HUES64 (cell line): ENCODE data around the gene HECTD1.

Source experiments
- H3K27ac ChIP-seq: 2 replicates; pipeline ENCODE4 v1.7.0; 2013; ENCODE audit warnings: low read depth, low read length, inconsistent platforms
- H3K27me3 ChIP-seq: 2 replicates; pipeline ENCODE4 v1.6.1; 2013; ENCODE audit warnings: mild to moderate bottlenecking, low read length; ENCODE audit not compliant: insufficient read depth
- H3K36me3 ChIP-seq: 2 replicates; pipeline ENCODE4 v1.6.1; 2013; ENCODE audit warnings: mild to moderate bottlenecking, low read length; ENCODE audit not compliant: insufficient read depth
- H3K4me1 ChIP-seq: 2 replicates; pipeline ENCODE4 v1.6.1; 2013; ENCODE audit warnings: mild to moderate bottlenecking, low read length, moderate library complexity; ENCODE audit not compliant: insufficient read depth
- H3K4me3 ChIP-seq: 2 replicates; pipeline ENCODE4 v1.5.1; 2013; ENCODE audit warnings: mild to moderate bottlenecking, low read length, moderate library complexity
- H3K9ac ChIP-seq: 2 replicates; pipeline ENCODE4 v1.6.1; 2013; ENCODE audit warnings: mild to moderate bottlenecking, low read depth, low read length
- H3K9me3 ChIP-seq: 2 replicates; pipeline ENCODE4 v1.6.1; 2013; ENCODE audit warnings: low read depth, low read length; ENCODE audit not compliant: insufficient read depth
- WGBS: fragments of 150-250, 120-280 bp; methylation state at CpG from one replicate; pipeline ENCODE4 v1.1.7; 2013; ENCODE audit warnings: missing lambda C conversion rate; 5-methylcytosine and 5-hydroxymethylcytosine counted together

The HECTD1 gene

DNA sequence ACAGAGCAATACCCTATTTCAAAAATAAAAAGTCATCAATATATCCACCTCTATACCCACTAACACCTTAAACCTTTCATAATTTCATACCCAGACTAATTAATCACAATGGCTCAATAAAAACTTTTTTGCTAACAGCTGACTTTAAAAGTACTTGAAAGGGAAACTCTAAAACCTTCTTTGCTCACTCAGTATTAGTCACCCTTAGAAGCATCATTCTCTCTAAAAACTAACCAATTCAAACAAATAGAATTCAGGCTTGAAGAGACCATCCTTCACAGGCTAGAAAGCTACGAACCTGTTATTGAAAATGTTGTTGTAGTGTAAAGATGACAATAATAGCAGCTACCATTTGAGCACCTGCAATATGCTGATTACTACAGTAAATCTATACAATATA lies 37.2 kb downstream of the HECTD1 start:
- no peaks in the 10 kb centered on the region for H3K4me1 ChIP-seq
- no peak overlapping the region for H3K4me3 ChIP-seq
- WGBS, result 100% methylated on average over 1 of the region's 1 CpG
- no peaks in the 10 kb centered on the region for H3K9me3 ChIP-seq
- no peak overlapping the region for H3K27ac ChIP-seq
- H3K27me3 ChIP-seq, result no peaks in the 10 kb centered on the region
- peaks cover 98% of the 10 kb centered on the region for H3K36me3 ChIP-seq
- H3K9ac ChIP-seq, result no peak overlapping the region

DNA sequence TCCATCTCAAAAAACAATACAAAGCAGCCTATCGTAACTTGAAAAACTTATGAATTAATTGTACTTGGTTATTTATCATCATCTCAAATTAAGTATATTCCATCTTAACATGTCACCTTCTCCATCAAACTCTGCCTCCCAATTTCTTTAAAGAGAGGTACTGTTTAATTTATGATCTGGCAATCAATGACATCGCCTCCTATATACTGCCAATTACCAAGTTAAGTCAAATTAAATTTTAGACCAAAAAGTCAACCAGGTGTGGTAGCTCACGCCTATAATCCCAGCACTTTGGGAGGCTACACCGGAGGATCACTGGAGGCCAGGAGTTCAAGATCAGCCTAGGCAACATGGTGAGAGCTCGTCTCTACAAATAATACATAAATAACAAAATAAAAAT lies 37.7 kb downstream of the HECTD1 start:
- Histone ChIP-seq H3K4me3 (no peak overlapping the region), H3K9ac (no peak overlapping the region), H3K4me1 (no peaks in the 10 kb centered on the region), H3K27me3 (no peaks in the 10 kb centered on the region), H3K9me3 (no peaks in the 10 kb centered on the region), H3K36me3 (peaks cover 98% of the 10 kb centered on the region), H3K27ac (no peak overlapping the region)
- 98% methylated on average over 4 of the region's 5 CpGs for WGBS

DNA sequence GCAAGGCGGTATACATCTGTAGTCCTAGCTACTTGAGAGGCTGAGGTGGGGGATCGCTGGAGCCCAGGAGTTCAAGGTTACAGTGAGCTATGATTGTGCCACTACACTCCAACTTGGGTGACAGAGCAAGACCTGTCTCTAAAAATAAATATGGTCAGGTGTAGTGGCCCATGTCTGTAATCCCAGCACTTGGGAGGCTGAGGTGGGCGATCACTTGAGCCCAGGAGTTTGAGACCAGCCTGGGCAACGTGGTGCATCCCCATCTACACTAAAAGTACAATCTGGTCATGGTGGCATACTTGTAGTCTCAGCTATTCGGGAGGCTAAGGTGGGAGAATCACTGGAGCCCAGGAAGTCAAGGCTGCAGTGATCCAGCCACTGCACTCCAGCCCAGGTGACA lies 40.6 kb downstream of the HECTD1 start:
- no peaks in the 10 kb centered on the region for H3K27me3 ChIP-seq
- WGBS, result 96% methylated on average over 5 of the region's 5 CpGs
- no peak overlapping the region for H3K9ac ChIP-seq
- peaks cover 98% of the 10 kb centered on the region for H3K36me3 ChIP-seq
- H3K9me3 ChIP-seq, result no peaks in the 10 kb centered on the region
- no peak overlapping the region for H3K4me3 ChIP-seq
- no peaks in the 10 kb centered on the region for H3K4me1 ChIP-seq
- H3K27ac ChIP-seq, result no peak overlapping the region

DNA sequence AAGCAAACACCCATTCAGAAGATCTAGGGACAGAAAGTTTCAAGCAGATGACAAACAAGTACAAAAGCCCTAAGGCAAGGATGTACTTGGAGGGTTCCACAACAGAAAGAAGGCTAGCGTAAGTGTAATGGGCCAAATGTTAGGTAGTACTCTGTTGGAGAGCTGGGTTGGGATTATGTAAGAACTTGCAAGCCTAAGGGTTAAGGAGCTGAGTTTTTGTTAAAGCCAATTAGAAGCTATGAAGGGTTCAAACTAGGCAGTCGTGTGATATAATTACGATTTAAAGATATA lies 41.4 kb downstream of the HECTD1 start:
- Histone ChIP-seq H3K9ac (no peak overlapping the region), H3K9me3 (no peaks in the 10 kb centered on the region), H3K27me3 (no peaks in the 10 kb centered on the region), H3K27ac (no peak overlapping the region), H3K4me3 (no peak overlapping the region), H3K36me3 (peaks cover 98% of the 10 kb centered on the region), H3K4me1 (no peaks in the 10 kb centered on the region)
- WGBS, result 92% methylated on average over 3 of the region's 3 CpGs

DNA sequence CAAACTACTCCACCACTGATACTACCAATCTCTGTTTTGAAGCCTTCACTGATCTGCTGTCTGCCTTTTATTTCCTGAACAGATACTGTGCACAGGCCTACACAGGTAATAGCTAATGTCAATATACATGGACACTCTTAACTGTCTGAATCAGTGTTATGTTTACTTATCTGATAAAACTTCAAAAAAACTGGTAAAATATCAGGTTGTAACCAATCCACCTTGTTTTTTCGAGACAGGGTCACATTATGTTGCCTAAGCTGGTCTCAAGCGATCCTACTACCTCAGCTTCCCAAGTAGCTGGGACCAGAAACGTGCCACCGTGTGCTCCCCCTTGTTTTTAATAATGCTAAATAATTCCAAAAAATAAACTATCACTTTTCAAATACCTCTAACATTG lies 43.5 kb downstream of the HECTD1 start:
- Histone ChIP-seq H3K36me3 (peaks cover 98% of the 10 kb centered on the region), H3K27ac (no peak overlapping the region), H3K27me3 (no peaks in the 10 kb centered on the region), H3K9me3 (no peaks in the 10 kb centered on the region), H3K4me3 (no peak overlapping the region), H3K9ac (no peak overlapping the region), H3K4me1 (no peaks in the 10 kb centered on the region)
- 94% methylated on average over 4 of the region's 4 CpGs for WGBS

DNA sequence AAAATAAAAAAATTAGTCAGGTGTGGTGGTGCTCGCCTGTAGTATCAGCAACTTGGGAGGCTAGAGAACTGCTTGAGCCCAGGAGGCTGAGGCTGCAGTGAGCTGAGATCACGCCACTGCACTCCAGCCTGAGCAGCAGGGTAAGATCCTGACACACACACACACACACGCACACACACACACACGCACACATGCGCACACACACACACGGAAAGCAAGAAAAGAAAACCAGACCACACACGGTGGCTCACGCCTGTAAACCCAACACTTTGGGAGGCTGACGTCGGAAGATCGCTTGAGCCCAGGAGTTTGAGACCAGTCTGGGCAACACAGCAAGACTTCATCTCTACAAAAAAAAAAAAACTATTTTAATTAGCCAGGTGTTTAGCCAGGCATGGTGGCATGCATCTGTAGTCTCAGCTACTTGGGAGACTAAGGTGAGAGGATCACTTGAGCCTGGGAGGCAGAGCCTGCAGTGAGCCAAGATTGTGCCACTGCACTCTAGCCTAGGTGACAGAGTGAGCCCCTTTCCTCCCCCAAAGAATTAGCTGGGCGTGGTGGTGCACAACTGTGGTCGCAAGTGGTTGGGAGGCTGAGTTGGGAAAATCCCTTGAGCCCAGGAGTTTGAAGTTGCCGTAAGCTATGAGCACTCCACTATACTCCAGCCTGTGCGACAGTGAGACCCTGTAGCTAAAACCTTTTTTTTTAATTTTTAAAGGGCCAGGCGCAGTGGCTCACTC lies 44.5 kb downstream of the HECTD1 start:
- Histone ChIP-seq H3K27me3 (no peaks in the 10 kb centered on the region), H3K27ac (no peak overlapping the region), H3K9me3 (no peaks in the 10 kb centered on the region), H3K9ac (no peak overlapping the region), H3K4me3 (no peak overlapping the region), H3K4me1 (no peaks in the 10 kb centered on the region), H3K36me3 (peaks cover 97% of the 10 kb centered on the region)
- 92% methylated on average over 16 of the region's 16 CpGs for WGBS

DNA sequence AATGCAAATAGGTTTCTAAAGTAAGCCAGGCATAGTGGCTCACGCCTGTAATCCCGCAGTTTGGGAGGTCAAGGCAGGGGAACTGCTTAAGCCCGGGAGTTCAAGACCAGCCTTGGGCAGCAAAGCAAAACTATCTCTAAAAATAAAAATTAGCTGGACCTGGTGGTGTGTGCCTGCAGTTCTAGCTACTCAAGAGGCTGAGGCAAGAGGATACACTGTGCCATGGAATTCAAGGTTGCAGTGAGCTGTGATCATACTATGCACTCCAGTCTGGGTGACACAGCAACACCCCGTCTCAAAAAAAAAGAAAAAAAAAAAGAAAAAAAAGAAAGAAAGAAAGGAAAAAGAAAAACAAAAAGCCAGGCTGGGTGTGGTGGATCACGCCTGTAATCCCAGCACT lies 46.3 kb downstream of the HECTD1 start:
- no peaks in the 10 kb centered on the region for H3K9me3 ChIP-seq
- H3K4me3 ChIP-seq, result no peak overlapping the region
- no peak overlapping the region for H3K27ac ChIP-seq
- no peaks in the 10 kb centered on the region for H3K27me3 ChIP-seq
- H3K9ac ChIP-seq, result no peak overlapping the region
- 97% methylated on average over 5 of the region's 5 CpGs for WGBS
- peaks cover 96% of the 10 kb centered on the region for H3K36me3 ChIP-seq
- H3K4me1 ChIP-seq, result no peaks in the 10 kb centered on the region

DNA sequence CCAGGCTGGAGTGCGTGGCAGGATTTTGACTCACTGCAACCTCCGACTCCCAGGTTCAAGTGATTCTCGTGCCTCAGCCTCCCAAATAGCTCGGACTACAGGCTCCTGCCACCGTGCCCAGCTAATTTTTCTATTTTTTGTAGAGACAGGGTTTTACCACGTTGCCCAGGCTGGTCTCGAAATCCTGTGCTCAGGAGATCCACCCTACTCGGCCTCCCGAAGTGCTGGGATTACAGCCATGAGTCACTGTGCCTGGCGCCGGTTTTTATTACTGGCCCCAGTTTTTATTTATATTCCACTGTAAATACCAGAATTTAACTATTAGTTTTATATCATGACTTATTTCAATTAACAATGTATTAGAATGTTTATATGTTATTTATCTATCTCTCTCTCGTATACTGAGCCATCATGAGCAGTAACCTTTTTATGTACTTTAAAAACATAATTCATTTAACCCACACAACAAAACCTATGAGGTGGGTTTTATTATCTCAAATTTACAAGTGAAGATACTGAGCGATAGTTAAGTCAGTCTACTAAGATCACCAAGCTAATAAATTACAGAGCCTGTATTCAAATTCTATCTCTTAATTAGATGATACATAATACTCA lies 47.8 kb downstream of the HECTD1 start:
- no peak overlapping the region for H3K27ac ChIP-seq
- H3K4me3 ChIP-seq, result no peak overlapping the region
- H3K36me3 ChIP-seq, result peaks cover 93% of the 10 kb centered on the region
- no peaks in the 10 kb centered on the region for H3K9me3 ChIP-seq
- WGBS, result 95% methylated on average over 12 of the region's 13 CpGs
- H3K9ac ChIP-seq, result no peak overlapping the region
- H3K27me3 ChIP-seq, result no peaks in the 10 kb centered on the region
- no peaks in the 10 kb centered on the region for H3K4me1 ChIP-seq

DNA sequence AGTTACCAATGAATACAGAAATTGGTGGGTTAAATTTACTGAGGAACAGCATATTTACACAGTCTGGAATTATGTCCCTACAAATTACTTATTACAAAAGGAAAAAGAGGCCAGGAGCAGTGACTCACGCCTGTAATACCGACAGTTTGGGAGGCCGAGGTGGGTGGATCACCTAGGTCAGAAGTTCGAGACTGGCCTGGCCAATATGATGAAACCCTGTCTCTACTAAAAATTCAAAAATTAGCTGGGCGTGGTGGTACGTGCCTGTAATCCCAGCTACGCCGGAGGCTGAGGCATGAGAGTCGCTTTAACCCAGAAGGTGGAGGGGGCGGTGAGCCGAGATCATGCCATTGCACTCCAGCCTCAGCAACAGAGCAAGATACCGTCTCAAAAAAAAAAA lies 52.6 kb downstream of the HECTD1 start:
- Histone ChIP-seq H3K27ac (no peak overlapping the region), H3K9ac (no peak overlapping the region), H3K9me3 (no peaks in the 10 kb centered on the region), H3K36me3 (peaks cover 82% of the 10 kb centered on the region), H3K27me3 (no peaks in the 10 kb centered on the region), H3K4me3 (no peak overlapping the region), H3K4me1 (no peaks in the 10 kb centered on the region)
- WGBS, result 97% methylated on average over 12 of the region's 12 CpGs

DNA sequence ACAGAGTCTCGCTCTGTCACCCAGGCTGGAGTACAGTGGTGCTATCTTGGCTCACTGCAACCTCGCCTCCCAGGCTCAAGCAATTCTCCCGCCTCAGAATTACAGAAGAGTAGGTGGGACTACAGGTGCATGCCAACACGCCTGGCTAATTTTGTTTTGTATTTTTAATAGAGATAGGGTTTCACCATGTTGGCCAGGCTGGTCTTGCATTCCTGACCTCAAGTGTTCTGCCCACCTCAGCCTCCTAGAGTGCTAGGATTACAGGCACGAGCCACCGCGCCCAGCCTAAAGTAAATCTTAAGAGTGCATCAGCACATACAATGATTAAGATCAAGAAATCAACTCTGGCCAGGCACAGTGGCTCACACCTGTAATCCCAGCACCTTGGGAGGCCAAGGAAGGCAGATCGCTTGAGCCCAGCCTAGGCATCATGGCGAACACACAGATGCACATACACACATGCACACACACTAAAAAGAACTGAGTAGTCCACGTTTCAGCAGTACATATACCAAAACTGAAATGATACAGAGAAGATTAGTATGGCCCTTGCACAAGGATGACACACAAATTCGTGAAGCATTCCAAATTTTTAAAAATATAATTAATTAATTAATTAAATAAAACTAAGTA lies 65.0 kb downstream of the HECTD1 start:
- WGBS, result 95% methylated on average over 10 of the region's 11 CpGs
- Histone ChIP-seq H3K27ac (no peak overlapping the region), H3K27me3 (no peaks in the 10 kb centered on the region), H3K9ac (no peak overlapping the region), H3K4me1 (no peaks in the 10 kb centered on the region), H3K36me3 (peaks cover 99% of the 10 kb centered on the region), H3K4me3 (no peak overlapping the region), H3K9me3 (no peaks in the 10 kb centered on the region)

DNA sequence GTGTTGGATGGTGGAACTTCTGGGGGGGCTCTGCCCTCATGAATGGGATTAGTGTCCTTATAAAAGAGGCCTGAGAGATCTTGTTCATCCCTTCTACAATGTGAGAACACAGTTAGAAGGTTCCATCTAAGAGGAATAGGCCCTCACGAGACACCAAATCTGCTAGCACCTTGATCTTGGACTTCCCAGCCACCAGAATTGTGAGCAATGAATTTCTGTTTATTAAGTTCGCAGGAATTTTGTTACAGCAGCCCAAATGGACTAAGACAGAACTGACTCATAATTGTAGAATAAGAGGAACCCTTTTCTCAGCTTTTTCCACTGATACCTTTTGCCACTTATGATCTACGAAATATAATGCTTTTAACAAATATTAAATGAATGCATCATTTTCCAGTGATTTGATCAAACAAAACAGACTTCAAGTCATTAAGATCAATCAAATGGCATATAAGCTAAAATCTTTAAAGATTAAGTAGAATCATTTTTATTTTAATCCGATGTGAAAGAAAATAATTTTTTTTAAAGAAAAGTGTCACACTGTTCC lies 68.2 kb downstream of the HECTD1 start:
- Histone ChIP-seq H3K27ac (no peak overlapping the region), H3K27me3 (no peaks in the 10 kb centered on the region), H3K4me1 (no peaks in the 10 kb centered on the region), H3K9ac (no peak overlapping the region), H3K9me3 (no peaks in the 10 kb centered on the region), H3K36me3 (peaks cover 94% of the 10 kb centered on the region), H3K4me3 (no peak overlapping the region)
- 97% methylated on average over 3 of the region's 4 CpGs for WGBS
